ENCODE data around the gene PITPNB. TPM values are rescaled to one million over a fixed set of nuclear protein-coding genes. Genes with fewer than 3 reads are reported as not detected.

PITPNB gene
- total RNA-seq, 4 donors from 2014 or later: 12.1 to 18.7 (median 16.1) TPM

GRCh38 chr22:27823221-27823620 is 95.8 kb downstream of the PITPNB start:
- no peaks in the 10 kb centered on the region for H3K9me3 ChIP-seq
- no peak for TF ChIP-seq CTCF (IDR thresholded peaks at IDR 0.05 in 4 of 5, conservative IDR thresholded peaks at IDR 0.05 in 1 of 5)
- no peak for TF ChIP-seq POLR2A (IDR thresholded peaks at IDR 0.05)
- no peaks in the 10 kb centered on the region for H3K4me1 ChIP-seq
- DNase-seq: no peak
- intact Hi-C loops (cut with DNase I; ENCODE audit: low total_unique reads) (no loop called here), in situ Hi-C loops (cut with MboI; ENCODE audit: low sequenced_read_pairs in 4 of 4) (loop anchor here in 2 of 4 donors (25.0 kb wide), 1 partner anchor 1061 kb away; no protein-coding TSS in a partner anchor)
- H3K36me3 ChIP-seq: no peaks in the 10 kb centered on the region
- H3K4me3 ChIP-seq: no peak overlapping the region
- H3K27ac ChIP-seq: no peak overlapping the region
- no peaks in the 10 kb centered on the region for H3K27me3 ChIP-seq
- no peak for ATAC-seq

- in situ Hi-C loops (cut with MboI; ENCODE audit: low sequenced_read_pairs in 4 of 4): loop anchor here in 2 of 4 donors (25.0 kb wide), 1 partner anchor 1059 kb away; no protein-coding TSS in a partner anchor
- Histone ChIP-seq H3K9me3 (no peaks in the 10 kb centered on the region), H3K27me3 (no peaks in the 10 kb centered on the region), H3K27ac (no peak overlapping the region), H3K4me3 (no peak overlapping the region), H3K4me1 (no peaks in the 10 kb centered on the region), H3K36me3 (no peaks in the 10 kb centered on the region)
- ATAC-seq: no peak
- TF ChIP-seq POLR2A (IDR thresholded peaks at IDR 0.05) (no peak), CTCF (IDR thresholded peaks at IDR 0.05 in 4 of 5, conservative IDR thresholded peaks at IDR 0.05 in 1 of 5) (no peak)
- intact Hi-C loops (cut with DNase I; ENCODE audit: low total_unique reads): no loop called here
- no peak for DNase-seq
These were observed 97.9 kb downstream of the PITPNB start for GRCh38 chr22:27820896-27821866.

- Histone ChIP-seq H3K4me3 (no peak overlapping the region), H3K27me3 (no peaks in the 10 kb centered on the region), H3K9me3 (no peaks in the 10 kb centered on the region), H3K36me3 (no peaks in the 10 kb centered on the region), H3K27ac (no peak overlapping the region), H3K4me1 (no peaks in the 10 kb centered on the region)
- ATAC-seq (no peak), DNase-seq (no peak)
- TF ChIP-seq POLR2A (IDR thresholded peaks at IDR 0.05) (no peak), CTCF (IDR thresholded peaks at IDR 0.05 in 4 of 5, conservative IDR thresholded peaks at IDR 0.05 in 1 of 5) (no peak)
- intact Hi-C loops (cut with DNase I; ENCODE audit: low total_unique reads): no loop called here
- in situ Hi-C loops (cut with MboI; ENCODE audit: low sequenced_read_pairs in 4 of 4): loop anchor here in 2 of 4 donors (10.0 to 25.0 kb wide), 2 partner anchors 402 to 1054 kb away; no protein-coding TSS in a partner anchor
These were observed 102.5 kb downstream of the PITPNB start for GRCh38 chr22:27816552-27816951.

- Histone ChIP-seq H3K27ac (no peak overlapping the region), H3K4me3 (no peak overlapping the region), H3K4me1 (peaks cover 0 to 4% of the 10 kb centered on the region in 2 donors), H3K27me3 (no peaks in the 10 kb centered on the region), H3K36me3 (no peaks in the 10 kb centered on the region), H3K9me3 (no peaks in the 10 kb centered on the region)
- DNase-seq (no peak), ATAC-seq (no peak)
- TF ChIP-seq POLR2A (IDR thresholded peaks at IDR 0.05): no peak
- TF ChIP-seq CTCF (IDR thresholded peaks at IDR 0.05 in 4 of 5, conservative IDR thresholded peaks at IDR 0.05 in 1 of 5): no peak
- intact Hi-C loops (cut with DNase I; ENCODE audit: low total_unique reads) (no loop called here), in situ Hi-C loops (cut with MboI; ENCODE audit: low sequenced_read_pairs in 4 of 4) (loop anchor here in 2 of 4 donors (10.0 to 25.0 kb wide), 2 partner anchors 401 to 1054 kb away; no protein-coding TSS in a partner anchor)
These were observed 103.1 kb downstream of the PITPNB start for GRCh38 chr22:27815826-27816530.

All from gastrocnemius medialis (tissue), 4 donors.